ENCODE results near the gene ADCY1. TPM values are rescaled to one million over a fixed set of nuclear protein-coding genes. Genes with fewer than 3 reads are reported as not detected.

ADCY1 gene
- polyA plus RNA-seq, 1 donor: 1.4 TPM

- WGBS (ENCODE audit: insufficient coverage, low lambda C conversion rate): no CpG with 5 or more reads among the region's 2 CpGs
- no peaks in the 10 kb centered on the region for H3K9me3 ChIP-seq (ENCODE audit: control insufficient read depth, low read depth, low read length)
- no peak overlapping the region for H3K4me3 ChIP-seq (ENCODE audit: low read length)
- H3K36me3 ChIP-seq (ENCODE audit: control insufficient read depth, insufficient read depth, low read length): no peaks in the 10 kb centered on the region
- no peaks in the 10 kb centered on the region for H3K4me1 ChIP-seq (ENCODE audit: control insufficient read depth, insufficient read depth, low read length)
- no peak for DNase-seq
- no peaks in the 10 kb centered on the region for H3K27me3 ChIP-seq (ENCODE audit: control insufficient read depth, insufficient read depth, low read length)
- H3K27ac ChIP-seq (ENCODE audit: low read length): no peak overlapping the region
Observed at GRCh38 chr7:45652630-45653029, 78.5 kb downstream of the ADCY1 start.

- no peaks in the 10 kb centered on the region for H3K9me3 ChIP-seq (ENCODE audit: control insufficient read depth, low read depth, low read length)
- no peaks in the 10 kb centered on the region for H3K27me3 ChIP-seq (ENCODE audit: control insufficient read depth, insufficient read depth, low read length)
- no CpG with 5 or more reads among the region's 4 CpGs for WGBS (ENCODE audit: insufficient coverage, low lambda C conversion rate)
- no peak for DNase-seq
- no peaks in the 10 kb centered on the region for H3K36me3 ChIP-seq (ENCODE audit: control insufficient read depth, insufficient read depth, low read length)
- no peak overlapping the region for H3K27ac ChIP-seq (ENCODE audit: low read length)
- no peaks in the 10 kb centered on the region for H3K4me1 ChIP-seq (ENCODE audit: control insufficient read depth, insufficient read depth, low read length)
- no peak overlapping the region for H3K4me3 ChIP-seq (ENCODE audit: low read length)
Observed at GRCh38 chr7:45653209-45653907, 79.2 kb downstream of the ADCY1 start.

DNA sequence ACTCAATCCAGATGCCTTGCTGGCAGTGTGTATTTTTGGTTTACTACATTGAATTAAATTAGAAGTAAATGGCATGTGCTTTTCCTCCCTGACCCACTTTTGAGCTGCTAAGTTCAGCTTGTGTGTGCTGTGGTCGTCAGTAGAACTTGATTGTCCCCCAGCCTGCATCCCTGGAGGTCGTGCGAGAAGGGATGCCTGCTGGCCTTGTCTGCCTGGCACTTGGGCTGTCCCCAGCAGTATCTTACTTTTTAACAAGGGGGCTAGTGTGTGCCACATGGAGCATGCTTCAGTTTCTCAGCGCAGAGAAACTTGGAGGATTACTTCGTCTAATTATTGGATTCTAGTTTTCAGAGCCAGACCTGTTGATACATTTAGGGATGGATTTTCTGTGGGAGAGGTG, 80.2 kb downstream of the ADCY1 start:
- H3K9me3 ChIP-seq (ENCODE audit: control insufficient read depth, low read depth, low read length): no peaks in the 10 kb centered on the region
- H3K36me3 ChIP-seq (ENCODE audit: control insufficient read depth, insufficient read depth, low read length): no peaks in the 10 kb centered on the region
- H3K4me3 ChIP-seq (ENCODE audit: low read length): no peak overlapping the region
- H3K4me1 ChIP-seq (ENCODE audit: control insufficient read depth, insufficient read depth, low read length): no peaks in the 10 kb centered on the region
- no peak for DNase-seq
- no CpG with 5 or more reads among the region's 5 CpGs for WGBS (ENCODE audit: insufficient coverage, low lambda C conversion rate)
- H3K27me3 ChIP-seq (ENCODE audit: control insufficient read depth, insufficient read depth, low read length): no peaks in the 10 kb centered on the region
- no peak overlapping the region for H3K27ac ChIP-seq (ENCODE audit: low read length)

DNA sequence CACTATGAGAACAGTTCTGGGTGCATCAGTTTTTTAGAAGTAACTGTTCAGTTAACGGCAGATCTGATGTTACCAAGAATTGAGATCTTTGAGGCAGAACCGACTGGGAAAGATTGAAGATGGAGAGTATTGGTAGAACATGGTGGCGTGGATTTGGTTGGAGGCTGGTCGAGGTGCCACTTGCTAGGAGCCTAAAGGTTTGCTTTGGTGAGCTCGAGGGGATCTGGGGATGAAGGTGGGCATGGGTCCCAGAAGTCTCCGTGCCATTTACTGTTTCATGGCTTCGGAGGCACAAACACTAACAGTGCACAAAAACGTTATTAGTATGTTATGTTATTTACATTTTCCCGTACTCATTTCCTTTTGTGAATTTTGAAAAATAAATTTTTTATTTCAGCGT, 81.4 kb downstream of the ADCY1 start:
- H3K9me3 ChIP-seq (ENCODE audit: control insufficient read depth, low read depth, low read length): no peaks in the 10 kb centered on the region
- DNase-seq: no peak
- no peak overlapping the region for H3K27ac ChIP-seq (ENCODE audit: low read length)
- H3K4me3 ChIP-seq (ENCODE audit: low read length): no peak overlapping the region
- H3K36me3 ChIP-seq (ENCODE audit: control insufficient read depth, insufficient read depth, low read length): no peaks in the 10 kb centered on the region
- no peaks in the 10 kb centered on the region for H3K27me3 ChIP-seq (ENCODE audit: control insufficient read depth, insufficient read depth, low read length)
- 95% methylated on average over 4 of the region's 10 CpGs for WGBS (ENCODE audit: insufficient coverage, low lambda C conversion rate)
- no peaks in the 10 kb centered on the region for H3K4me1 ChIP-seq (ENCODE audit: control insufficient read depth, insufficient read depth, low read length)

- Histone ChIP-seq H3K27me3 (ENCODE audit: control insufficient read depth, insufficient read depth, low read length) (no peaks in the 10 kb centered on the region), H3K4me1 (ENCODE audit: control insufficient read depth, insufficient read depth, low read length) (no peaks in the 10 kb centered on the region), H3K9me3 (ENCODE audit: control insufficient read depth, low read depth, low read length) (no peaks in the 10 kb centered on the region), H3K36me3 (ENCODE audit: control insufficient read depth, insufficient read depth, low read length) (no peaks in the 10 kb centered on the region), H3K4me3 (ENCODE audit: low read length) (no peak overlapping the region), H3K27ac (ENCODE audit: low read length) (no peak overlapping the region)
- no peak for DNase-seq
- WGBS (ENCODE audit: insufficient coverage, low lambda C conversion rate): no CpG with 5 or more reads among the region's 2 CpGs
Observed at GRCh38 chr7:45656431-45656830, 82.3 kb downstream of the ADCY1 start.

- Histone ChIP-seq H3K27me3 (ENCODE audit: control insufficient read depth, insufficient read depth, low read length) (no peaks in the 10 kb centered on the region), H3K4me1 (ENCODE audit: control insufficient read depth, insufficient read depth, low read length) (no peaks in the 10 kb centered on the region), H3K36me3 (ENCODE audit: control insufficient read depth, insufficient read depth, low read length) (no peaks in the 10 kb centered on the region), H3K4me3 (ENCODE audit: low read length) (no peak overlapping the region), H3K9me3 (ENCODE audit: control insufficient read depth, low read depth, low read length) (no peaks in the 10 kb centered on the region), H3K27ac (ENCODE audit: low read length) (no peak overlapping the region)
- no peak for DNase-seq
- no CpG with 5 or more reads among the region's 11 CpGs for WGBS (ENCODE audit: insufficient coverage, low lambda C conversion rate)
Observed at GRCh38 chr7:45657136-45657889, 83.1 kb downstream of the ADCY1 start.

- Histone ChIP-seq H3K9me3 (ENCODE audit: control insufficient read depth, low read depth, low read length) (no peaks in the 10 kb centered on the region), H3K4me3 (ENCODE audit: low read length) (no peak overlapping the region), H3K27ac (ENCODE audit: low read length) (no peak overlapping the region), H3K27me3 (ENCODE audit: control insufficient read depth, insufficient read depth, low read length) (no peaks in the 10 kb centered on the region), H3K4me1 (ENCODE audit: control insufficient read depth, insufficient read depth, low read length) (no peaks in the 10 kb centered on the region), H3K36me3 (ENCODE audit: control insufficient read depth, insufficient read depth, low read length) (no peaks in the 10 kb centered on the region)
- no peak for DNase-seq
- WGBS (ENCODE audit: insufficient coverage, low lambda C conversion rate): no CpG with 5 or more reads among the region's 11 CpGs
Observed at GRCh38 chr7:45657890-45658715, 83.9 kb downstream of the ADCY1 start.

DNA sequence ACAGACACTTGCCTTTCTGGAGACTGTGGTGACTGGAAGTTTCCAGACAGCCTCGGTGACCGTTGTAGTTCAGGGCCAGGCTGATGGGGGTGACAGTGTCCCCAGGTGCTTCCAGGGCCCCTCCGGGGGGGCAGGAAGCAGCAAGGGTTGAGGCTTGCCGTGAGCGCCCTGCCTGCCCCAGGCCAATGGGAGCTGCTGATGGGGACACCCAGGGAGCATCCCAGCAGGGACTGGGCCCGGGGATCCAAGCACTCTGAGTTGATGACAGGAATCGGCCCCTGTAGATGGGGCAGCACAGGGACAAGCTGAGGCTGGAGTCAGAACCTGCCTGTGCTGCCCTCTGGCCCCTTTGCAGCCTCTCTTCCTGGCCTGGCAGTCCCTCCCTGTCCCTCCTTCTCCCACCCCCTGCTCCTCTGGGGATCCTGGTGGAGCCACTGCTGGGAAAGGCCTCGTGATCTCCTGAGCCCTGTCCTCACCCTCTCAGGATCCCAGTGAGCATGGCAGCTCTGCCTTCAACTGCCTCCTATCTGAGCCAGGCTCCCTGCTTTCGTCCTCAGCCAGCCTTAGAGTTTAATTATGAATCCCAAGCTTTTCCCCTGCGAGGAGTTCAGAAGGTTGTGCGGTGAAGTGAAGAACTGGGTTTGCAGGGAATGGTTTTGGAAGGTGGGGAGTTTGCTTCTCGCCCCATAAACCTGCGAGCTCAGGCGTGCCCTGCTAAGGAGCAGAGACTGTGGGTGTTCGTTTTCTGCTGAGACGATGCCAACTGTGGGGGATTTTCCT, 84.7 kb downstream of the ADCY1 start:
- no CpG with 5 or more reads among the region's 16 CpGs for WGBS (ENCODE audit: insufficient coverage, low lambda C conversion rate)
- Histone ChIP-seq H3K9me3 (ENCODE audit: control insufficient read depth, low read depth, low read length) (no peaks in the 10 kb centered on the region), H3K27me3 (ENCODE audit: control insufficient read depth, insufficient read depth, low read length) (no peaks in the 10 kb centered on the region), H3K4me1 (ENCODE audit: control insufficient read depth, insufficient read depth, low read length) (no peaks in the 10 kb centered on the region), H3K4me3 (ENCODE audit: low read length) (no peak overlapping the region), H3K36me3 (ENCODE audit: control insufficient read depth, insufficient read depth, low read length) (no peaks in the 10 kb centered on the region), H3K27ac (ENCODE audit: low read length) (no peak overlapping the region)
- DNase-seq: no peak

DNA sequence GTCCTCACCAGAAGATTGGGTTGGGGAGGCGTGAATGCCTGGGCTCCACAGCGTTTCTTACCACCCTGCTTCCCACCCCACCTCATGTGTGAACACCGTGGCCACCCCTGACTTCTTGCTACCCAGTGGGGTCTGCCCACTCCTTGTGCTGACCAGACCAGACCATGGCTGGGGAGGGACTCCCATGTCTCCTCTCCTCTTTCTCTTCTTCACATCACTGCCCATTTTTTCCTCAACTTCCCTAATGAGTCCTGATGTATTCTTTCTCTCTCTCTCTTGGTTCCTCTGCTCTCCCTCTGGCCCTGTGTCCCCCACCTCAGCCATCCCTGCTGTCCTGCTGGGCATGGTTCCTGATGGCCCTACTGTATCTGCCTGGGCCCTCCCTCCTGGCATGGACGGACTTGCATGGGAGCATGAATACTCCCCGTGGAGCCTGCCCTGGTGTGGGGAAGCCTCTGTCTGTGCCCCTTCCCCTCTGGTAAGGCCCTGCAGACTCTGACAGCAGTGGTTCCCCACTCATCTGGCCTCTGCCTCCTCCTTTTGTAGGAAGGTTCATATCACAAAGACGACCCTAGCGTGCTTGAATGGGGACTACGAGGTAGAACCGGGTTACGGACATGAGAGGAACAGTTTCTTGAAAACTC, 85.5 kb downstream of the ADCY1 start:
- no peak for DNase-seq
- no peaks in the 10 kb centered on the region for H3K27me3 ChIP-seq (ENCODE audit: control insufficient read depth, insufficient read depth, low read length)

More for the DNA sequence above, 85.5 kb downstream of the ADCY1 start:
- no peaks in the 10 kb centered on the region for H3K4me1 ChIP-seq (ENCODE audit: control insufficient read depth, insufficient read depth, low read length)
- no peak overlapping the region for H3K27ac ChIP-seq (ENCODE audit: low read length)
- no peaks in the 10 kb centered on the region for H3K36me3 ChIP-seq (ENCODE audit: control insufficient read depth, insufficient read depth, low read length)
- no peak overlapping the region for H3K4me3 ChIP-seq (ENCODE audit: low read length)
- no peaks in the 10 kb centered on the region for H3K9me3 ChIP-seq (ENCODE audit: control insufficient read depth, low read depth, low read length)
- 100% methylated on average over 3 of the region's 10 CpGs for WGBS (ENCODE audit: insufficient coverage, low lambda C conversion rate)
